ENCODE data around the gene TAF11L9.
"Not testable (repeated sequence)": the region's sequence is repeated elsewhere in the genome, so short reads cannot be mapped to it uniquely, and the experiment has no call there.

TAF11L9 gene

GRCh38 chr5:17594255-17594654 is at the start of gene TAF11L9:
Gene TAF11L9 (minus strand): TSS chr5:17594394.
- DNase-seq (ENCODE audit: low spot score), result not testable (repeated sequence)

- no peak for DNase-seq (ENCODE audit: low spot score)
Observed at GRCh38 chr5:17634160-17634559, 40.0 kb upstream of the TAF11L9 start, which contains the start of gene TAF11L14. Gene TAF11L14 (plus strand): TSS chr5:17634460.

GRCh38 chr5:17631788-17632187 is 37.6 kb upstream of the TAF11L9 start, which contains the start of gene TAF11L13:
Gene TAF11L13 (plus strand): TSS chr5:17632088.
- DNase-seq (ENCODE audit: low spot score), result not testable (repeated sequence)

- DNase-seq (ENCODE audit: low spot score), result no peak
Observed at GRCh38 chr5:17625686-17626085, 31.5 kb upstream of the TAF11L9 start.

- DNase-seq (ENCODE audit: low spot score), result no peak
Observed at GRCh38 chr5:17620627-17621026, 26.4 kb upstream of the TAF11L9 start.

GRCh38 chr5:17619354-17619753 is 25.2 kb upstream of the TAF11L9 start:
- no peak for DNase-seq (ENCODE audit: low spot score)

- DNase-seq (ENCODE audit: low spot score), result no peak
Observed at GRCh38 chr5:17614872-17615605, 20.8 kb upstream of the TAF11L9 start.

- DNase-seq (ENCODE audit: low spot score), result not testable (repeated sequence)
Observed at GRCh38 chr5:17610092-17610491, 15.9 kb upstream of the TAF11L9 start, which contains the start of gene TAF11L12. Gene TAF11L12 (plus strand): TSS chr5:17610392.

GRCh38 chr5:17607461-17607860 is 13.3 kb upstream of the TAF11L9 start:
- DNase-seq (ENCODE audit: low spot score), result not testable (repeated sequence)

- DNase-seq (ENCODE audit: low spot score), result no peak
Observed at GRCh38 chr5:17604951-17605350, 10.8 kb upstream of the TAF11L9 start.

GRCh38 chr5:17603880-17604279 is 9.7 kb upstream of the TAF11L9 start, which contains the start of gene TAF11L11:
Gene TAF11L11 (plus strand): TSS chr5:17604183.
- not testable (repeated sequence) for DNase-seq (ENCODE audit: low spot score)

GRCh38 chr5:17597728-17598127 is 3.5 kb upstream of the TAF11L9 start, which contains the start of gene TAF11L10:
Gene TAF11L10 (minus strand): TSS chr5:17597828.
- not testable (repeated sequence) for DNase-seq (ENCODE audit: low spot score)

GRCh38 chr5:17590860-17591259 is 3.3 kb downstream of the TAF11L9 start, which contains the start of gene TAF11L8:
Gene TAF11L8 (minus strand): TSS chr5:17590960.
- not testable (repeated sequence) for DNase-seq (ENCODE audit: low spot score)

GRCh38 chr5:17585658-17586057 is 8.5 kb downstream of the TAF11L9 start, which contains the start of gene TAF11L7:
Gene TAF11L7 (minus strand): TSS chr5:17585758.
- DNase-seq (ENCODE audit: low spot score), result not testable (repeated sequence)
